A673 (cell line): ENCODE results near the gene GALNT13.

Experiments
- CTCF ChIP-seq: fragments of 300-800, 200-600 bp; sonication (generic); conservative IDR thresholded peaks from 2 replicates; pipeline ENCODE4 v1.5.1; 2017; ENCODE audit warnings: low read depth, mild to moderate bottlenecking, antibody characterized with exemption, low read length, moderate library complexity, mixed read lengths
- EZH2 ChIP-seq: fragments of 200-600 bp; sonication (generic); IDR thresholded peaks from 2 replicates; pipeline ENCODE4 v1.6.1; 2017; ENCODE audit warnings: borderline replicate concordance, low read depth, mild to moderate bottlenecking, mixed read lengths, antibody characterized with exemption, low read length; ENCODE audit not compliant: poor library complexity, severe bottlenecking

- TF ChIP-seq CTCF (no peak), EZH2 (no peak)
Observed at GRCh38 chr2:154173164-154173563, 301.4 kb downstream of the GALNT13 start.
